Measurements from ENCODE around the gene SUMF1.

SUMF1 gene

DNA sequence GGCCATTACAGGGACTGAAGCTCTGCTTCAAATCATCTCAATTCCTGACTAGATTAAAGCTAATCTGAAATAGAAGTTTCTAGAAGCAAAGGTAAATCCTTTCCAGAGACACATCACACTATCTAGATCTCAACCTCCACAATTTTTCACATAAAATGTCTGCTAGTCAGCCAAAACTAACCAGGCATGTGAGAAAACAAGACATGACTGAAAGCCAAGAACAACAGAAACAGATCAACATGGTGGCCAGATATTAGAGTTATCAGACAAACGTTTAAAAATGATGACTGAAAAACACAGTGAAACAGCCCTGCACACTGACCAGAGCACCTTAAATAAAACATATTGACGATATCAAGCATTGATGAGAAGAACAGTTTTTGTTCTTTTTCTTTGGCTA, 59.1 kb downstream of the SUMF1 start:
- Histone ChIP-seq H4K91ac (ENCODE audit: low read length) (no peak overlapping the region), H3K36me3 (ENCODE audit: control insufficient read depth in 1 of 2, insufficient read depth in 2 of 2, low read depth in 1 of 2, low read length in 2 of 2) (peaks cover 0 to 22% of the 10 kb centered on the region in 2 experiments), H3K4me3 (ENCODE audit: insufficient read depth in 1 of 2, low read depth in 1 of 2, low read length in 2 of 2) (no peak overlapping the region), H3K4me1 (ENCODE audit: control insufficient read depth, insufficient read depth, low read depth, low read length) (peaks cover 5% of the 10 kb centered on the region), H3K4ac (ENCODE audit: low read depth in 1 of 2, low read length in 2 of 2) (no peak overlapping the region), H3K18ac (ENCODE audit: low read depth in 1 of 2, low read length in 2 of 2) (no peak overlapping the region), H2AFZ (ENCODE audit: low read depth, low read length) (no peak overlapping the region), H3K9ac (ENCODE audit: low read length) (no peak overlapping the region), H2BK120ac (ENCODE audit: low read depth, low read length) (no peak overlapping the region), H3K23ac (ENCODE audit: low read length in 2 of 2) (no peak overlapping the region), H3K79me1 (replicated peaks; ENCODE audit: low read length, poor library complexity, severe bottlenecking) (peaks cover 8% of the 10 kb centered on the region), H2AK5ac (ENCODE audit: low read length, severe bottlenecking) (no peak overlapping the region), H3K27ac (ENCODE audit: low read length, poor library complexity, severe bottlenecking) (no peak overlapping the region), H3K27me3 (ENCODE audit: control insufficient read depth in 1 of 2, insufficient read depth in 1 of 2, low read length in 2 of 2) (no peaks in the 10 kb centered on the region), H2BK15ac (ENCODE audit: low read depth, poor library complexity, severe bottlenecking) (no peak overlapping the region), H2BK5ac (ENCODE audit: low read depth, low read length, poor library complexity, severe bottlenecking) (no peak overlapping the region), H3K14ac (ENCODE audit: low read length in 2 of 2) (no peak overlapping the region), H3K4me2 (ENCODE audit: low read length, poor library complexity, severe bottlenecking) (no peak overlapping the region), H3K9me3 (ENCODE audit: control insufficient read depth, low read length) (no peaks in the 10 kb centered on the region), H2BK12ac (ENCODE audit: low read length in 2 of 2) (no peak overlapping the region), H4K8ac (ENCODE audit: low read length) (no peak overlapping the region)
- 100% methylated on average over 1 of the region's 2 CpGs for WGBS
- DNase-seq = no peak

GRCh38 chr3:4406746-4407568, 60.1 kb downstream of the SUMF1 start:
- peak overlapping the region in 1 of 2 experiments; percentile 83 for H3K14ac ChIP-seq (ENCODE audit: low read length in 2 of 2)
- H2AFZ ChIP-seq (ENCODE audit: low read depth, low read length) = no peak overlapping the region
- no peaks in the 10 kb centered on the region for H3K9me3 ChIP-seq (ENCODE audit: control insufficient read depth, low read length)
- H2BK5ac ChIP-seq (ENCODE audit: low read depth, low read length, poor library complexity, severe bottlenecking) = no peak overlapping the region
- no peak overlapping the region for H2BK12ac ChIP-seq (ENCODE audit: low read length in 2 of 2)
- no peak overlapping the region for H3K23ac ChIP-seq (ENCODE audit: low read length in 2 of 2)
- peak overlapping the region; percentile 40 for H3K27ac ChIP-seq (ENCODE audit: low read length, poor library complexity, severe bottlenecking)
- H2BK15ac ChIP-seq (ENCODE audit: low read depth, poor library complexity, severe bottlenecking) = no peak overlapping the region
- peak overlapping the region; percentile 80 for H4K91ac ChIP-seq (ENCODE audit: low read length)
- H3K4me3 ChIP-seq (ENCODE audit: insufficient read depth in 1 of 2, low read depth in 1 of 2, low read length in 2 of 2) = no peak overlapping the region
- WGBS = 96% methylated on average over 1 of the region's 4 CpGs
- peaks cover 5% of the 10 kb centered on the region for H3K4me1 ChIP-seq (ENCODE audit: control insufficient read depth, insufficient read depth, low read depth, low read length)
- peaks cover 0 to 22% of the 10 kb centered on the region in 2 experiments for H3K36me3 ChIP-seq (ENCODE audit: control insufficient read depth in 1 of 2, insufficient read depth in 2 of 2, low read depth in 1 of 2, low read length in 2 of 2)
- H2AK5ac ChIP-seq (ENCODE audit: low read length, severe bottlenecking) = no peak overlapping the region
- no peak overlapping the region for H2BK120ac ChIP-seq (ENCODE audit: low read depth, low read length)
- no peak for DNase-seq
- no peaks in the 10 kb centered on the region for H3K27me3 ChIP-seq (ENCODE audit: control insufficient read depth in 1 of 2, insufficient read depth in 1 of 2, low read length in 2 of 2)
- H4K8ac ChIP-seq (ENCODE audit: low read length) = no peak overlapping the region
- no peak overlapping the region for H3K4me2 ChIP-seq (ENCODE audit: low read length, poor library complexity, severe bottlenecking)
- no peak overlapping the region for H3K18ac ChIP-seq (ENCODE audit: low read depth in 1 of 2, low read length in 2 of 2)
- H3K79me1 ChIP-seq (replicated peaks; ENCODE audit: low read length, poor library complexity, severe bottlenecking) = peaks cover 8% of the 10 kb centered on the region
- no peak overlapping the region for H3K4ac ChIP-seq (ENCODE audit: low read depth in 1 of 2, low read length in 2 of 2)
- no peak overlapping the region for H3K9ac ChIP-seq (ENCODE audit: low read length)

GRCh38 chr3:4404881-4405280, 62.2 kb downstream of the SUMF1 start:
- no peak overlapping the region for H3K4me3 ChIP-seq (ENCODE audit: insufficient read depth in 1 of 2, low read depth in 1 of 2, low read length in 2 of 2)
- no peak overlapping the region for H2AFZ ChIP-seq (ENCODE audit: low read depth, low read length)
- no peak overlapping the region for H3K9ac ChIP-seq (ENCODE audit: low read length)
- H3K27ac ChIP-seq (ENCODE audit: low read length, poor library complexity, severe bottlenecking) = no peak overlapping the region
- H2BK12ac ChIP-seq (ENCODE audit: low read length in 2 of 2) = no peak overlapping the region
- no peak for DNase-seq
- 96% methylated on average over 2 of the region's 2 CpGs for WGBS
- H3K4ac ChIP-seq (ENCODE audit: low read depth in 1 of 2, low read length in 2 of 2) = no peak overlapping the region
- peaks cover 7% of the 10 kb centered on the region for H3K4me1 ChIP-seq (ENCODE audit: control insufficient read depth, insufficient read depth, low read depth, low read length)
- no peak overlapping the region for H2BK120ac ChIP-seq (ENCODE audit: low read depth, low read length)
- peak overlapping the region; percentile 52 for H2BK15ac ChIP-seq (ENCODE audit: low read depth, poor library complexity, severe bottlenecking)
- no peak overlapping the region for H3K4me2 ChIP-seq (ENCODE audit: low read length, poor library complexity, severe bottlenecking)
- no peaks in the 10 kb centered on the region for H3K9me3 ChIP-seq (ENCODE audit: control insufficient read depth, low read length)
- H2AK5ac ChIP-seq (ENCODE audit: low read length, severe bottlenecking) = no peak overlapping the region
- no peak overlapping the region for H4K8ac ChIP-seq (ENCODE audit: low read length)
- no peak overlapping the region for H3K23ac ChIP-seq (ENCODE audit: low read length in 2 of 2)
- H2BK5ac ChIP-seq (ENCODE audit: low read depth, low read length, poor library complexity, severe bottlenecking) = no peak overlapping the region
- no peak overlapping the region for H3K18ac ChIP-seq (ENCODE audit: low read depth in 1 of 2, low read length in 2 of 2)
- no peak overlapping the region for H4K91ac ChIP-seq (ENCODE audit: low read length)
- H3K14ac ChIP-seq (ENCODE audit: low read length in 2 of 2) = no peak overlapping the region
- H3K27me3 ChIP-seq (ENCODE audit: control insufficient read depth in 1 of 2, insufficient read depth in 1 of 2, low read length in 2 of 2) = no peaks in the 10 kb centered on the region
- peaks cover 0 to 17% of the 10 kb centered on the region in 2 experiments for H3K36me3 ChIP-seq (ENCODE audit: control insufficient read depth in 1 of 2, insufficient read depth in 2 of 2, low read depth in 1 of 2, low read length in 2 of 2)
- peaks cover 9% of the 10 kb centered on the region for H3K79me1 ChIP-seq (replicated peaks; ENCODE audit: low read length, poor library complexity, severe bottlenecking)

GRCh38 chr3:4401441-4401840, 65.6 kb downstream of the SUMF1 start:
- DNase-seq = peak; percentile 67
- H3K36me3 ChIP-seq (ENCODE audit: control insufficient read depth in 1 of 2, insufficient read depth in 2 of 2, low read depth in 1 of 2, low read length in 2 of 2) = peaks cover 0 to 13% of the 10 kb centered on the region in 2 experiments
- no peak overlapping the region for H3K27ac ChIP-seq (ENCODE audit: low read length, poor library complexity, severe bottlenecking)
- no peak overlapping the region for H3K23ac ChIP-seq (ENCODE audit: low read length in 2 of 2)
- no peak overlapping the region for H2BK15ac ChIP-seq (ENCODE audit: low read depth, poor library complexity, severe bottlenecking)
- no peak overlapping the region for H3K18ac ChIP-seq (ENCODE audit: low read depth in 1 of 2, low read length in 2 of 2)
- H2BK12ac ChIP-seq (ENCODE audit: low read length in 2 of 2) = no peak overlapping the region
- no peak overlapping the region for H2BK120ac ChIP-seq (ENCODE audit: low read depth, low read length)
- H3K79me1 ChIP-seq (replicated peaks; ENCODE audit: low read length, poor library complexity, severe bottlenecking) = peaks cover 13% of the 10 kb centered on the region
- H3K14ac ChIP-seq (ENCODE audit: low read length in 2 of 2) = no peak overlapping the region
- H2BK5ac ChIP-seq (ENCODE audit: low read depth, low read length, poor library complexity, severe bottlenecking) = no peak overlapping the region
- no peak overlapping the region for H3K4ac ChIP-seq (ENCODE audit: low read depth in 1 of 2, low read length in 2 of 2)
- peaks cover 3% of the 10 kb centered on the region for H3K4me1 ChIP-seq (ENCODE audit: control insufficient read depth, insufficient read depth, low read depth, low read length)
- H3K4me2 ChIP-seq (ENCODE audit: low read length, poor library complexity, severe bottlenecking) = no peak overlapping the region
- no peak overlapping the region for H2AK5ac ChIP-seq (ENCODE audit: low read length, severe bottlenecking)
- no peak overlapping the region for H4K8ac ChIP-seq (ENCODE audit: low read length)
- no peak overlapping the region for H3K4me3 ChIP-seq (ENCODE audit: insufficient read depth in 1 of 2, low read depth in 1 of 2, low read length in 2 of 2)
- H3K9me3 ChIP-seq (ENCODE audit: control insufficient read depth, low read length) = no peaks in the 10 kb centered on the region
- H3K27me3 ChIP-seq (ENCODE audit: control insufficient read depth in 1 of 2, insufficient read depth in 1 of 2, low read length in 2 of 2) = no peaks in the 10 kb centered on the region
- H4K91ac ChIP-seq (ENCODE audit: low read length) = no peak overlapping the region
- WGBS = 70% methylated on average over 4 of the region's 4 CpGs
- H2AFZ ChIP-seq (ENCODE audit: low read depth, low read length) = no peak overlapping the region
- H3K9ac ChIP-seq (ENCODE audit: low read length) = no peak overlapping the region
